HG02970 (cell line): Measurements from ENCODE around the gene PTPRK.

ENCODE experiments used
- ATAC-seq: cut with Tn5 transposase; IDR thresholded peaks from one replicate; pipeline ENCODE4 v1.9.1; 2021; ENCODE audit warnings: mild to moderate bottlenecking, moderate library complexity, moderate number of reproducible peaks; ENCODE audit not compliant: unreplicated experiment, low FRiP score

The PTPRK gene

DNA sequence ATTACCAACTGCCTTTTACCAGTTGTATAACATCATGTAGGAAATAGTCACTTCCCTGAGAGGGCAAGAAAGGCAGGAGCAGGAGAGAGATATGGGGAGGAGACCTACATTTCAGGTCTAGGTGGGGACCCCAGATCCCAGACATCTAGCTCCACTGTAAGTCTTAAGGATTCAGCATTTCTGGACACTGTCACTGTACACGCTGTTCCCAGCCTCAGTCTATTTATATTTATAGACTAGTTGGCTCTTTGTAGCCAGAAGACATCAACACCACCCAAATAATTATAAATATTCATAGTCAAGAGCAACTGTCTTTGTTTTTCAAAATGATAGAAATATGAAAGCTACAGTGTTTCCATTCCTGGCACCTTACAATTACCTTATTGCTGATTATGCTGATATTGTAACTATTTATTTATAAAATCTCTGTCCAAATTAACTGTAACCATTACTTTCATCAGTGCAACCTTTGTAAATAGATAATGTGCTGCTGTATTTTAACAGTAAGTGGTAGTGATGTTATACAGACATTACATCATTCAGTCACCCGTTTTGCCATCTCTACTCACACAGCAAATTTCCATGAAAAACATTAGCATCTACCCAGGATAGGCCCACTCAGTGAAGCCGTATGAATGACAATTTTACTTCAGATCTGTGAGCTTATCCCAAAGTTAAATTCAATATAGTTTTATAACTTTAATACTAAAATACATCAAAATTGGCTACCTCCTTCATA lies 162.8 kb downstream of the PTPRK start:
- ATAC-seq: no peak

DNA sequence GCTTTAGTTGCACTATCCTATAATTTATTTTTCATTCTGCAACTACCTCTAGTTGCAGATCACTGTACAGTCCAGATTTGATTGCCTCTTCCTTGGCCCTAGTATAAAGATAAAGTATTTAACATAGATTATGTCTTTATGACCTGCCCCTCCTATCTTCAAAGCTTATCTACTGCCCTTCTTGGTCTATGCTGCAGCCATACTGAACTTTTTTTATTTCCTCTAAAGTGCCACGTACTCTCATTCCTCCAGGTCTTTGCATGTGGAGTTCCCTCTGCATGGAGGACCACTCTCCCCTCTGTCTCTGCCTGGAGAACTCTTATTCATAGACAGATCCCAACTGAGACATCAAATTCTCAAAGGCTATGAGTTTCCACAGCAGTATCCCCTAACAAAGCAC lies 168.0 kb downstream of the PTPRK start:
- no peak for ATAC-seq

DNA sequence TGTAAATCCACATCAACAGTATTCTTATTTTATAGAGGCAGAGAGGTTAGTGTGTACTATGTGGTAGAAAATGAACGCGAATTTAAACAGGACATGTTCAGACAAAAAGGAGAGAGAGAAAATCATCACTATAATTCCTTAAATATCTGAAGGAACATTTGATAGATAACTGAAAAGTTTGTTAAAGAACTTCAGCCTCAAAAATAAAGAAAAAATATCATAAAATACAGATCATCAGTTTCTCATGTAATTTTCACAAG lies 169.2 kb downstream of the PTPRK start:
- no peak for ATAC-seq

DNA sequence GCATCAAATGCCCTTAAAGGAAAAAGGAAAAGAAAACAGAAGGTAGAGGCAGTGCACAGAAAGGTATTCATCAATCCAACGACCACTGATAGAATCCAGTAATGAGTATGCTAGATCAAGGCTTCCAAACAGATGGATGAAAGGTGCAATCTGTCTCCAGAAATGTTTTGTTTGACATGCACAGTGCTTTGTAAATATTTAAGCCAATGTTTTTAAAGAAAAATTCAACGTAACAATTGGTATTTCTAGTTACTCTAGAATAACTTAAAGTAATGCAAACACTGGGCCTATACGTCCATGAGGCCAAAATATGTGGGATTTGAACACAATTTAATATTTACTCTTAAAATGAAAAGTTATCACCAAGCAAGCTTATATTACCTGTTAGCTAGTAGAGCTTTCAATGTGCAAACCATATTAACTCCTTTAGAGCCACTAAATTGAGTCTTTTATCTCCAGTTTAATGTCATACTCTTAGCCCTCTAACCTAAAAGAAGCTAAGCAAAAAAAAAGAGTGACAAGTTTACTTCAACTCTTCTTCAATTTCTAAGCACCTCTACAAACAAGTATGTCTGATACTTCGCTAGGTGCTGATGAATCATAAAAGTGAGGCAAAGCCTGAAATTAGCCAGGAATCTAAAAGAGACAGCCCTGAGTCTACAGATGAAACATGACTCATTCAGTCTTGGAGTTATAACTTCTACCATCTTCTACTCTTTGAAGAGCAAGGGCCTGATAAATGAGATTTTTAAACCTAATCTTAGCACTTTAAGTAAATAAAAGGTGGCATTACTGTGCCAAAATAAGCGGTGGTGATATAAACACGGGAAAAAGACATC lies 169.8 kb downstream of the PTPRK start:
- no peak for ATAC-seq

DNA sequence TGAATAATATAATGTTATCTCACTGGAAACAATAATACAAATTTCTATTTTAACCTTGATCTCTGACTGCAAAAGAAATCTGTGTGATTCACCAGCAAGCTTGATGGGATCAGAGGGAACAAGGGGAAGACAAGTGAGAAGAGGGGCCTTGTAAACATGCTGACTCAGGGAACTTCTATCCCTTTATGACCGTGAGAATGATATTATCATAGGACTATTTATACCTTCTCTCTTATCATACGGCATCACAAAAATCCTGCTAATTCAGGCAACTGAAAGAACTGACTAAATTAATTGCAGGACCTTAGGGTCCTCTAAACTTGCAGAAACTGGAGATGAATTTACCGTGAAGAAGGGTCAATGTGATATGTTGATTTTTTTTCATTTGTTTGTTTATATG lies 173.3 kb downstream of the PTPRK start:
- ATAC-seq: no peak

DNA sequence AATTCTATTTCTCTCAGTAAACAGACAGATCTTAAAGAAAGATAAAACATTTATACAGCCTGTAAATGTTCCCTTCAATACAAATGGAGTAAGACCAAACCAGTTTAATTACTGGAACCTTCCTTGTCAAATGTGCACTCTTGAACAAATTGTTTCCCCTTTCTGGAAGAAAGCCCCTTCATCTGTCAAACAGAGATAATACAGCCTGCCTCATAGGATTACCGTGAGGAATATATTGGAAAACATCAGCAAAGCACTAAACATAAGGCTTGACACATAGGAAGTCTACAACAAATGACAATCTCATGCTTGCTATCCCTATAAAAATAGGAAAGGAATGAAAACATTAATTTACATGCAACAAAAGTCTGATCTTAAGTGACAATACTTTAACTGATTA lies 173.8 kb downstream of the PTPRK start:
- ATAC-seq: no peak

DNA sequence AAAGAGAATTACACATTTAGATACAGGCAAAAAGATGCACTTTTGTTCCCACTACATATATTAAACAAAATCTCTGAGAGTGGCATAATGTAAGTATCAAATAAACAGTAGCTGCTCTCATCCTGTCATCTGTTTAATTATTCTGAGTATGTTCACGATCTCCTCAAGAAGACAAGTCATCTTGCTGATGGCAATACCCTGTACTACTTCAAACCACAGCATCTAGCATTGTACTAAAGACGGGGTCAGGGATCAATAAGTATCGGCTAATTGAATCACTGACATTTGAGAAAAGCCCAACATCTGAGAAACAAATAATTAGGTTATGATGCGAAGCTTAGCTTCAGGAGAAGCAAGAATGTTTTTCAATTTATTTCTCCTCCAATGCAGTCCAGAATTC lies 175.1 kb downstream of the PTPRK start:
- no peak for ATAC-seq

DNA sequence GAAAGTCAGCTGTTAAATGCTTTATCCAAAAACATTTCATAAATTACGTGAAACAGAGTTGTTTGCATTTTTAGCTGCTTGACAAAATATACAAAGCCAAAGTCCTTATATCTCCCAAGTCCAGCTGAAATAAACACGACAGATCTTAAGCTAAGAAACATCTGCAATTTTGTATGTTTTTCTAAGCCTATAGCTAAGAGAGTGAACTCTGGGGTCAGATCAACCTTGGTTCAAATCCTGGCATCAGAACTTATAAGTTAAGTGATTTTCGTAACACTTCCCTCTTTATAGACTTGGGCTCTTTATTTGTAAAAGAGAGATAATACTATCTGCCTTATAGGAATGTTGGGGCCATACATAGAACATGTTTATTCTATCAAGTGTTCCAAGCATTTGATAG lies 176.7 kb downstream of the PTPRK start:
- ATAC-seq: no peak

DNA sequence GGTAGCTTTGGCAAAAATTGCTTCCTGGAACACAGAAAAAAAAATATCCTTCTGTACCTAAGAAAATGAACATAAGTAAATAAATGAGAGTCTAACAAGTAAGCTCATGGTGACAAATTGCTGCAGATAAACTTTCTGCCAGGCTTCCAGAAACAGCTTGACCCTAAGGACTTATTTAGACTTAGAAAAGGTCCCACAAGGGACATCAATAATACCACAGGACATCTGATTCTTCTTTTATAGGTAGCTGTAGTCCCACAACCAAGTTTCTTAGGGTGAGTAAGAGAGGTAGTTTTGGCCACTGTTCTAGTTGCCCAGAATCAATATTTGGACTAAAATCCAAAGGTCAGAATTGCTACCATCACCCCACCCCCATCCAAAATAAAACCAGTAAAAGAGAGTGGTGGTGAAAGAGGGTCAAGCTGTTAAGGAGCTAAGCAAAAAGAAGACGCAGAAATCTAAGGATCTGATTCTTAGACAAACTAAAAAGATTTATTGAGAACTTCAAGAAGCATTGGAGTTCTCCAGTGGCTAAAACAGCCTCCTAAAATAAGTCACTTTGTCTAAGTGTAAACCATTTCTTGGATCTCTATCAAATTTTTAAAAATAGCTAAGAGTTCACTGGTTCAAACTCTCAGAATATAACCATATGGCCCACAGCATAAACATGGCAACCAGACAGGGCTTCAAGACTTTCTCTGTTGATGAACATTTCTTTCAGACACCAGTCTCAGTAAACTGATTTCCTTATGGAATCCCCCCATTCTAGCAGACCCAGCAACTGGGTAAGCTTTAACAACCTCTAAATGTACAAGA lies 180.6 kb downstream of the PTPRK start:
- ATAC-seq: no peak

DNA sequence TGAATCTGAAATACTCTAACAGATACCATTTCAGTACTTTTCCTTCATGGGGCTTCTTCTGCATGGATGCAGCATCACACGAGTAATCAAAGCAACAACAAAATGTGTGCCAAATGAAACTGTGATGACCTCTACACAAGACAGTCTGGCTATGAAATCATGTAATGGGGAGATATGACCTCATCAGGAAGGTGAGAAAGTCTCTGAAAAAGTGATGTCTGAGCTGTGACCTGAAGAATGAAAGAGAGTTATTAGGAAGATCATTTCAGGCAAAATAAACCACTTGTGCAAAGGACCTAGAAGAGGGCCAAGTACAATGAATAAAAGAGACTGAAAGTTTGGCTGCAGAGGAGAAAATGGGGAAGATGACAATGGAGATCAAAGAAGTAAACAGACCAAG lies 182.8 kb downstream of the PTPRK start:
- ATAC-seq: no peak

DNA sequence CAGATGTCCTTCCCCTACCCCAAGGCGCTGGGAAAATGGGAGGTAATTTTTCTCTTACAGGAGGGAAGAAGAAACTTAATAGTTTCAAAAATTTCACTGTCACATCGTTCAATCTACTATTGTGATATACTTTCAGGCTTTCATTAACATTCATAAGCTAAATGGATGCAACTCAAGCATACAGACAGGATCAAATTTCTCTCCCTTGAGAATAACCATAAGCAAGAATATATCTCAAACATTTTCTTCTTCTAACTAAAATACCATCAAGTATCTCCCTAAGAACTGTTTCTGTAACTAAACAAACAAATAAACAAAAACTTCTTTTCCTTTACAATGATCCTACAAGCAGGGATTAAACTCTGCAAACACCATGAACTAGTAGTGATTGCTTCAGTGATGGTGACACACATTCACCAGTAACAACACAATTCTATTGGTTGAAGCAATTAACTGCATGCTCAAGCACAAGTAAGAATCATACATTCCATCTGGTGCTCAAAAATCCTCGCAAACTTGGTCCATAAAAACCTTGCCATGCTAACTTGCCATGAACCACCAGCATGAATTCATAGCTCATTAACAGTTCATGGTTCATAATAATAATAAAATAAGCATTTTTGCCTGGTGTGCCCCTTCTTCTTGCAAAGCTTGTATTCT lies 183.8 kb downstream of the PTPRK start:
- ATAC-seq: no peak

DNA sequence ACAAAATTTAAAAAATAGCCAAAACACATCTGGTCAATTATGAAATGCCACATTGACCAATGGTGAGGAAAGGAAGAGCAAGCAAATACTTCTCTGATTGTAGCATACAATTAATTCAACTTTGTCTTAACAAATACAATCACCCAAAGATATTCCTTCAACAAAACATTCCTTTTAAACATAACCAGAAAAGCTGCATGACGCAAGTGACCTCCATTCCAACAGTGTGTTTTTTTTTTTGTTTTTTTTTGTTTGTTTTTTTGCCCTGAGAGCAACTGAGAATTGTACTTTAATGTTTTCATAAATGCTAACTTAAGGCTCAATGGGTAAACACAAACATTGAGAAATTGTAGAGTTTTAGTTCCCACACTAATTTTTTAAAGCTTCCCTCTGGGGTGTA lies 184.4 kb downstream of the PTPRK start:
- no peak for ATAC-seq

DNA sequence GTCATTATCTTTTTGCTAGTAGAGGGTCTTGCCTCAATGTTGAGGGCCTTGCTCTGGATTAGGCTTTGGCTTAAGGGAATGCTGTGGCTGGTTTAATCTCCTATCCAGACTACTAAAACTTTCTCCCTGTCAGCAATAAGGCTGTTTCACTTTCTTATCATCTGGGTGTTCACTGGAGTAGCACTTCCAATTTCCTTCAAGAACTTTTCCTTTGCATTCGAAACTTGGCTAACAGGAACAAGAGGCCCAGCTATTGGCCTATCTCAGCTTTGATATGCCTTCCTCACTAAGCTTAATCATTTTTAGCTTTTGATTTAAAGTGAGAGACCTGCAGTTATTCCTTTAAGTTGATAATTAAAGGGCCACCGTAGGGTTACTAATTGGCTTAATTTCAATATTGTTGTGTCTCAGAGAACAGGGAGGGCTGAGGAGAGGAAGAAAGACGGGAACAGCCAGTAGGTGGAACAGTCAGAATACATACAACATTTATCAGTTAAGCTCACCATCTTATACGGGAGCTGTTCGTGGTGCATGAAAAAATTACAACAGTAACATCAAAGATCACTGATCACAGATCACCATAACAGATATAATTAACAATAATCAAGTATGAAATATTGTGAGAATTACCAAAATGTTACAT lies 186.7 kb downstream of the PTPRK start:
- ATAC-seq: no peak

DNA sequence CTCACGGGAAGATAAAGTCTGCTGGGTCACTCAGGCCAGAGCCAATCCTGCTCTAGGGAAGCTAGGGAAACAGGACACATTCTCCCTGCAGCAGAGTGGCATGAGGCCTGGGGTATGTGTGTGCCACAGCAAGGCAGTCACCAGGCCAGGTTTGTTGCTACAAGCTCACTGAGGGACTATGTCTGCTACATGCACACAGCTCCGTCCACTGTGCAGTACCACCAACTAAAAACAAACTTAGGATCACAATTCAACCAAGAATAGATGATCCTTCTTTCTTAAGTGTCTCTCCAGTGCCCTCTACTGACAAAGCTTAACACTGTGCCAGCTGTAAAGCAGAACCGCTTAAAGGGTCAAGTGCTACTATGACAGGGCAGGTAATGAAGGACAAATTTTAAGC lies 192.5 kb downstream of the PTPRK start:
- no peak for ATAC-seq

DNA sequence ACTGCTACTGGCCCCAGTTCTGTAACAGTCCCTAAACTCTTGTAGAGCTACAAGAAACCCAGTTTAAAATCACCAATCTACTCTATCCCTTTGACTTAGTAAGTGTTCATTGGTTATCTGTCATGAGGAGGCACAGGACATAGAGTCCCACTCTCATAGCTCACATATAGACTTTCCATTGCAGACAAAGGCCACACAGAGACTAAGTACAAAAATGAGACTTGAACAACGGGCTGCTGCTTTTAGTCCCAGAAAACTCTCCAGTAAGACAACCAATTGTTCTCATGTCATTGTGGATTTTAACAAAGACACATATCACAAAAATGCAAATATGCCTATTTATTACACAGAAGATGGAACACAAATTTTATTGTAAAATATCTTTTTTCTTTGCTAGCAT lies 197.4 kb downstream of the PTPRK start:
- ATAC-seq: no peak

DNA sequence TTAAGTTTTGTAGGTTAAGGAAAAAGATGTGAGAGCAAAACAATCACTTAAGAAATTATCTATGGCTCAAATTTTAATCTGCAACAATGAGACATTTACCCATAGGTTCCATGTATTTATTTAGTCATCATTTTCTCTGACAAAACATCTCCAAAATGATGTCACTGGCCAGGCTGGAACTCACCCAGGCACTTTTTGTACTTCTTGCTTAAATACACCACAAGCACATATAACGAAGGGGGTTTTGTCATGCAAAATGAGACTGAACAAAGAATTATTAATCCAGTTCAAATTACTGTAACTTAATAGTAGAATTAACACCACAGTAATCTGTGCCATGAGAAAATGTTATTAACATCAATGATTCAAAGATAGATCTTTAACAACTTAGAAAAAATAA lies 200.5 kb downstream of the PTPRK start:
- no peak for ATAC-seq

DNA sequence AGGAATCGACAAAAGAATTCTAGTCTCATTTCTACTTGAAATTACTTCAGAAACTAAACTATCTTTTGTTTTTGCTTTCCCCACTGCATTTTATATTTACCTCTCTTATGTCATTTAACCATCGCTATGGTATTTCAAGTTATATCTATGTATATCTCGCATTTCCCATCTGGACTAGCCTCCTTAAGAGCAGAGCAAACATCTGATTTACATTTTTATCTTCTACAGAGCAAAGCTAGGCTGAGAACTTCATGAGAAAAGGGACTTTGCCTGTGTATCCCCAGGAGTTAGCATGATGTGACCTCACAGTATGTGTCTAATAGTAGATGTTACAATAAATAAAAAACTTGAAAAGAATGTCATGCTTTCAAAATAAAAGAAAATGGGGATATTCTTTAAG lies 201.2 kb downstream of the PTPRK start:
- ATAC-seq: no peak

DNA sequence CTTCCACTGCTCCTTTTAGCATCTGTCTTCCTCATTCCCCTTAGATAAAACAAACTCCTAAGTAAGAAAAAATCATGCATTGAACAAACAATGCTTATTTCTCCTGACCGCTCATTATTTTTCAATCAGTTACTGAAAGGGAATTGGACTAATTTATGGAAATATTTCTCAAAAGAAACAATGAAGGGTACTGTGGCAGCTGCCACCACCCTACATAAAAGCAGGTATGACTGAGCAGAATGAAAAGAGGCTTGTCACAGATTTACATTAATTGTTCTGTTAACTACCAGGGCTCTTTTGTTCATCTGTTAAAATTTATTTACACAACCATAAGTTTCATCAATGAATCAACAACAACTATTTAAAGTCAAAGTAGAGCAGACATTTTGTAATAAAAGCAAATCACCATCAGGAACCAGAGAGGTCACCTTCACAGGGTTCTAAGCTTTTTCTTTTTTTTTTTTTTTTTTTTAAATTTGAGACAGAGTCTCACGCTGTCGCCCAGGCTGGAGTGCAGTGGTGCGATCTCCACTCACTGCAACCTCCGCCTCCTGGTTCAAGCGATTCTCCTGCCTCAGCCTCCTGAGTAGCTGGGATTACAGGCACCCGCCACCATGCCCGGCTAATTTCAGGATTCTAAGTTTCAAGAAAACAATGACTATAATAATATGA lies 204.0 kb downstream of the PTPRK start:
- ATAC-seq: no peak

DNA sequence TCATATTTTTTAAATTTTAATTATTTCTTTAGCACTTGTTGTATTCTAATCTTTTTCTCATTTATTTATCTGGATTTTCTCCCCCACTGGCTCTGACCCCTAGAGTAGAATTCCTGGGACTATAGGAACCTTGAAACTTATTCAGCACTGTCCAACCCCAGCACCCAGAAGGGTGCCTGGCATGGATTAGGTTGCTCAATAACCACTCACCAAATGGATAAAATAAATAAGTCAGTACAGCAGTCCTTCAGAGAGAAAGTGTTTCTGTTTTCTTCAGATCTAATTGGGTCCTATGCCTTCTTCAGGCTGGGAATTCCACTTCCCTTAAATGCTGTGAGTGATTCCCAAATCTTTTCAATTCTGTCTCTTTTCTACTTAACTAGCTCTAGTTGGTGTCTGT lies 206.2 kb downstream of the PTPRK start:
- ATAC-seq: no peak
